DMS 273 (cell line): ENCODE data around the gene OR1F1.

ENCODE experiments used
- DNase-seq: peaks from one replicate; lab custom pipeline; 2025; ENCODE audit not compliant: unreplicated experiment; lab: John Stamatoyannopoulos, UW

Gene OR1F1

DNA sequence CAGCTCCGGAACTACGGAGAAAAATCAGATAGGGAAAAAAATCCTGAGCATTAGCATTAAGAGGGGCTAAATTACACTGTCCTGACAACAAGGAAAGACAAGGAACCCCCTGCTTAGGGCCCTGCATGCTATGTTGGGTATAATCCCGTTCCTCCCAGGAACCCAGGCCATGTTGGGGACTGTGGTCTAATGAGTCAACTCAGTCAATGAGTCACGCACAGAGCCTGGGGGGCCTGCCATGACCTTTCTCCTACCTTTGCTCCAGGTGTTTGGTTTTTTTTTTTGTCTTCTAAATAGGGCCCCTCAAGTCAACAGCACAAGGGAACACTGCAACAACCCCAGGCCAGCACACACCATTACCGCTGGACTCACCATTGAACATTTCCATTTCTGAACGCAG is 55.9 kb downstream of the OR1F1 start:
- no peak for DNase-seq

DNA sequence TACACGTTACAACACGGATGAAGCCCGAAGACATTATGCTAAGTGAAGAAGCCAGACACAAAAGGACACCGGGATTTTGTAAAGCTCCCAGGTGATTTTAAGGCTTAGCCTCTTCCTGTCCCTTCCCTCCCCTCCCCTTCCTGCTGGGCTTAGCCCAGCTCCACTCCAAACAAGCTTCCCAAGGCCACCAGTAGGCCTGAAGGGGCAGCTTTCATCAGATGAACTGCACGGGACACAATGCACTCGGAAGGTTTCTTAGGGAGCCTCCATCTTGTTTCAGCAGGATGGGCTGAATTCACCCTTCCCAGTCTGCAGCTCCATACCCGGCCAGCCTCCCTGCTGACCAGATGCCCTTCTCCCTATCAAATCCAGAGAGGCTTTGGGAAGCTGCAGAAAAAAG is 58.0 kb downstream of the OR1F1 start:
- no peak for DNase-seq

GRCh38 chr16:3246876-3247275 is 58.9 kb downstream of the OR1F1 start:
- no peak for DNase-seq

DNA sequence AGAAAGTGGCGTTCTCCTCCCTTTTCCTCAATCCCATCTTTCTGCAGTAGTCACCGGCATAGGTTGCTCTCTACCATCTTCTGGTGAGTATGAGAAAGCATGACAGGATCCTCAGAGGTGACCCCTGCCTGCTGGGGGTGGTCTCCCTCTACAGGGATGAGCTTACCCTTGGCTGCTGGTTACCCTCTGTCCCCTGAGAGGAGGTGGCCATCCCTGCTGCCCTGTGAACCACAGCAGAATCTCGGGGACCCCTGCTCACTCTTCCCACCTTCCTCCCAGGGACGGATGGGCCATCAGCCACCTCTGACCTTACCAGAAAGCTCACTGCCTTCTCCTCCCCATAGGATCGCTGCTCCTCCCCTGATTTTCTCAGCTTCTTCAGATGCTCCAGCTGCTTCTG is 60.6 kb downstream of the OR1F1 start:
- no peak for DNase-seq

DNA sequence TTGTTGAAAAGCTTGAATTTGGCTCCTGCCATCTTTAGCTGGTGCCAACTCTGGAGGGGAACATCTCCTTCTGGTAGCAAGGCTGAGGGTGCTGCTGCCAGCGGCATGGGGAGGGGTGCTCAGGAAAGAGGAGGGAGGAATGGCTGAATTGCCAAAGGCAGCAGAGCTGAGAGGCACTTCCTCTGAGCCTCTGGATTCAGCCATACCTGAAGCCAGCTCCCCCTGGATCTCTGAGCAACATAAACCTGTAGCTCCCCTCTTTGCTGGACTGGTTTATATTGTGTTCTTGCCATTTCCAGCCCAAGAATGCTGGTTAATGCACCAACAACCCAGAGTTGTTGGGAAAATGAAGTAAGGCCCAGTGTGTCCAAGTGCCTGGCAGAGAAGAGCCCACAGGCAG is 61.0 kb downstream of the OR1F1 start:
- no peak for DNase-seq

DNA sequence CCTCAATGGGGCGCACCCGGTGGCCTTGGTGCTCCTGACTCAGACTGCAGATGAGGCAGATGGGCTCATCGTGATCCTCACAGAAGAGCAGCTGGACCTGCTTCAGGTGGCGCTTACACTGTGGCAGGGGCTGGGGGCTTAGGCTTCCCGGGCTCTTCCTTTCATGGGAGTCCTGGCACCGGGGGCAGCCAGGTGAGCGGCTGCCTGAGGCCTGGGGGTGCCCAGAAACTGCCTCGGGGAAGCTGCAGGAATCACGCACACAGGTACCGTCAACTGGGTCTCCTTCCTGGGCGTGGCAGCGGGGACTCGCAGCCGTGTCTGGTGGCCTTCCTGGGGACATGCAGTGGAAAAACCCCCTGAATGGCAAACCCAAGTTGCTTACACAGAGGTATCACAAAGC is 61.4 kb downstream of the OR1F1 start:
- DNase-seq: no peak

DNA sequence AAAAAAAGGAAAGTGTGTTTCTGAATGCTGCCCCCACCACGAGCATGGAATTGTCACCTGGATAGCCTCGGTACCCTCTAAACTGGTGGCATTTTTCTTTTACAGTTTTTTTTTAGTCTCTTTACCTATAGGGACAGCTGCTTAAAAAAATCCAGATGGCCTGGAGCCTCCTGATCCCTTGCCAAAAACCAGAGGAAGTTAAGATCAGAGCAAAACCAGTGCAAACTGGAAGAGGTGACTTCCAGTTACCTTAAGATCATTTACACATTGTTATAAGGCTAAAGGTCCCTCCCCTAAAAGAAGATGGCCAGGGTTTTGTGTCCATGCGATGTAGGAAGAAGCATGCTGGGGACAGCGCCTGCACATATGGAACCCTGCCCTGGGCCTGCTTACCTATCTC is 65.0 kb downstream of the OR1F1 start:
- DNase-seq: peak; percentile 82

DNA sequence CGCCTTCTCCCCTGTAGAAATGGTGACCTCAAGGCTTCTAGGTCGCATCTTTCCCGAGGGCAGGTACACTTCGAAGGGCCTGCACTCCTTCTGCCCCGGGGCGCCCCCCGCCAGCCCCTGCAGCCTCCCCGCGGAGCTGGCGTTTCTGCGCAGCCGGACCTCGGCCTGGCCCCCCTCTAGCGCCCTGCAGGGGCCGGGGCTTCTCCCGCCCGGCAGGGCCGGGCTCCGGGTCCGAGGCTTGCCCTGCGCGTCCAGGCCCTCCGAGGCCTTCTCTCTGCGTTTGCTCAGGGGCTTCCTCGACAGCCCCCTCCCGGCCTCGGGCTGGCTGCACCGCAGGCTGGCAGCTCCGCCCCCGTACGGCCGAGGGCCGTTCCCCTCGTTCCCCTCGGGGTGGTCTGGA is 66.3 kb downstream of the OR1F1 start:
- DNase-seq: no peak
